ENCODE results near the gene PTPRJ.
"Not testable (repeated sequence)": the region's sequence is repeated elsewhere in the genome, so short reads cannot be mapped to it uniquely, and the experiment has no call there.

The PTPRJ gene

GRCh38 chr11:48125866-48126265, 145.5 kb downstream of the PTPRJ start:
- no peak for DNase-seq
- intact Hi-C loops (cut with DNase I) = no loop called here

- no peak for DNase-seq
- intact Hi-C loops (cut with DNase I) = no loop called here
Observed at GRCh38 chr11:48127521-48128183, 147.3 kb downstream of the PTPRJ start.

GRCh38 chr11:48129697-48130395, 149.5 kb downstream of the PTPRJ start:
- no peak for DNase-seq
- intact Hi-C loops (cut with DNase I) = no loop called here

- no peak for DNase-seq
- intact Hi-C loops (cut with DNase I) = no loop called here
Observed at GRCh38 chr11:48134221-48134922, 154.0 kb downstream of the PTPRJ start.

GRCh38 chr11:48138222-48138621, 157.9 kb downstream of the PTPRJ start:
- DNase-seq = no peak

GRCh38 chr11:48139896-48140295, 159.5 kb downstream of the PTPRJ start:
- DNase-seq; intact Hi-C loops (cut with DNase I): not testable (repeated sequence)

More at GRCh38 chr11:48138222-48138621, 157.9 kb downstream of the PTPRJ start:
- intact Hi-C loops (cut with DNase I) = no loop called here

GRCh38 chr11:48141475-48142122, 161.2 kb downstream of the PTPRJ start:
- no peak for DNase-seq
- intact Hi-C loops (cut with DNase I) = no loop called here

- intact Hi-C loops (cut with DNase I) = no loop called here
Observed at GRCh38 chr11:48142889-48143288, 162.5 kb downstream of the PTPRJ start.

GRCh38 chr11:48148749-48149148, 168.4 kb downstream of the PTPRJ start:
- DNase-seq = no peak
- intact Hi-C loops (cut with DNase I) = no loop called here

More at GRCh38 chr11:48142889-48143288, 162.5 kb downstream of the PTPRJ start:
- DNase-seq = no peak

- DNase-seq = no peak
- intact Hi-C loops (cut with DNase I) = no loop called here
Observed at GRCh38 chr11:48150213-48150612, 169.9 kb downstream of the PTPRJ start.

- no peak for DNase-seq
- intact Hi-C loops (cut with DNase I) = no loop called here
Observed at GRCh38 chr11:48154151-48154550, 173.8 kb downstream of the PTPRJ start.

- intact Hi-C loops (cut with DNase I) = no loop called here
- no peak for DNase-seq
Observed at GRCh38 chr11:48161951-48162884, 181.9 kb downstream of the PTPRJ start.

- DNase-seq = no peak
Observed at GRCh38 chr11:48162885-48163268, 182.5 kb downstream of the PTPRJ start.

GRCh38 chr11:48163360-48164100, 183.2 kb downstream of the PTPRJ start:
- intact Hi-C loops (cut with DNase I) = no loop called here
- no peak for DNase-seq

More at GRCh38 chr11:48162885-48163268, 182.5 kb downstream of the PTPRJ start:
- intact Hi-C loops (cut with DNase I) = no loop called here

GRCh38 chr11:48164836-48165235, 184.5 kb downstream of the PTPRJ start:
- intact Hi-C loops (cut with DNase I) = no loop called here
- DNase-seq = no peak

GRCh38 chr11:48165426-48165825, 185.1 kb downstream of the PTPRJ start:
- intact Hi-C loops (cut with DNase I) = no loop called here
- no peak for DNase-seq

GRCh38 chr11:48167380-48167779, 187.0 kb downstream of the PTPRJ start:
- intact Hi-C loops (cut with DNase I) = no loop called here
- no peak for DNase-seq

GRCh38 chr11:48168815-48169214, 188.5 kb downstream of the PTPRJ start:
- intact Hi-C loops (cut with DNase I) = no loop called here
- DNase-seq = no peak

- no peak for DNase-seq
- intact Hi-C loops (cut with DNase I) = no loop called here
Observed at GRCh38 chr11:48169259-48169658, 188.9 kb downstream of the PTPRJ start.

All from posterior cingulate gyrus (tissue), 11 donors.